Measurements from ENCODE around the gene NRG3. TPM values are rescaled to one million over a fixed set of nuclear protein-coding genes. Genes with fewer than 3 reads are reported as not detected.

Gene NRG3
- total and polyA plus RNA-seq, 2 of the 4 experiments (the other 2 are of a cell fraction), result not detected

DNA sequence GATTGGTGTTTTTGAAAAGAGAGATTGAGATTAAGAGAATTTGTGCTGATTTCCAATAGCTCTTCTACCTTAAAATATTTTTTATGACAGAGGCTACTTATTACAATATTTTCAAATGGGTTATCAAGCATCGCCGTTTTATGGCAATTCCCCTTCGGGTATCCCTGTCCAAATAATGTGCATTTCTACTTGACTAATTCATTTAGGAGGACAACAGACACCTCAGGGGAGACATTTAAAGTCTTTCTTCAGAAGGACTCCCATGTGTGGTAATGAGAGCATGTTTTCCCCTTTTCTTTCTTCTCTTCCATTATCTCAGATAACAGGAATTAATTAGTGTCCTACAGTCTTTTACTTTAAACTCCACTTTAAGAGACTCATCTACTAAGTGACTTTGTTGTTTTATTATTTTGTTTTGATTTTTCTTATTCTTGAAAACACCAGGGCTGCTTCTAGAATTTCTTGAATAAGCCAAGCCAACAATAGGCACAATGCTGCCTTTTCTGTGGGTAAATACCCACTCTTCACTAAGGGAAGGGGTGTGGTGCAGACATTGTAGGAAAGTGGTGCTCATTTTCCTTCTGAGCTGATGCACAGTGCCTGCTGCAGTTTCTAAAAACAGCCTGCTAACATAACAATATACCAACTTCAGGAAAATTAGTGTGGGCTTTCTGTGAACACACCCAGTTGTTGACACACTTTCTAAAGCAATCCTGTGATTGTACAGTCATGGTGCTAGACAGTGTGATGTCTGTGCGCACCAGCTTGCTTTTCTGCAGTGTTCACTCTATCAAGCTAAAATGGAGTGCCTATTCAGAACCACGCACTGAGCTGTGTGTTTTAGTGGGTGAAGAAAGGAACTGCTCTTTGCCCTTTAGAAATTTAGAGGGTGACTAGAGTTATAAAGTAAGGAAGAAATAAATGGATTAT is 597.7 kb downstream of the NRG3 start:
- no peak overlapping the region for H3K4ac ChIP-seq (ENCODE audit: low read depth, low read length)
- no peak overlapping the region for H3K9ac ChIP-seq (ENCODE audit: low read depth, low read length)
- ATAC-seq (ENCODE audit: low read depth) (no peak), DNase-seq (no peak)
- TF ChIP-seq, protein P1, sequence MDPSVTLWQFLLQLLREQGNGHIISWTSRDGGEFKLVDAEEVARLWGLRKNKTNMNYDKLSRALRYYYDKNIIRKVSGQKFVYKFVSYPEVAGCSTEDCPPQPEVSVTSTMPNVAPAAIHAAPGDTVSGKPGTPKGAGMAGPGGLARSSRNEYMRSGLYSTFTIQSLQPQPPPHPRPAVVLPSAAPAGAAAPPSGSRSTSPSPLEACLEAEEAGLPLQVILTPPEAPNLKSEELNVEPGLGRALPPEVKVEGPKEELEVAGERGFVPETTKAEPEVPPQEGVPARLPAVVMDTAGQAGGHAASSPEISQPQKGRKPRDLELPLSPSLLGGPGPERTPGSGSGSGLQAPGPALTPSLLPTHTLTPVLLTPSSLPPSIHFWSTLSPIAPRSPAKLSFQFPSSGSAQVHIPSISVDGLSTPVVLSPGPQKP (IDR thresholded peaks at IDR 0.05; ENCODE audit: borderline replicate concordance, low read depth, low read length), result no peak
- TF ChIP-seq, protein P2, sequence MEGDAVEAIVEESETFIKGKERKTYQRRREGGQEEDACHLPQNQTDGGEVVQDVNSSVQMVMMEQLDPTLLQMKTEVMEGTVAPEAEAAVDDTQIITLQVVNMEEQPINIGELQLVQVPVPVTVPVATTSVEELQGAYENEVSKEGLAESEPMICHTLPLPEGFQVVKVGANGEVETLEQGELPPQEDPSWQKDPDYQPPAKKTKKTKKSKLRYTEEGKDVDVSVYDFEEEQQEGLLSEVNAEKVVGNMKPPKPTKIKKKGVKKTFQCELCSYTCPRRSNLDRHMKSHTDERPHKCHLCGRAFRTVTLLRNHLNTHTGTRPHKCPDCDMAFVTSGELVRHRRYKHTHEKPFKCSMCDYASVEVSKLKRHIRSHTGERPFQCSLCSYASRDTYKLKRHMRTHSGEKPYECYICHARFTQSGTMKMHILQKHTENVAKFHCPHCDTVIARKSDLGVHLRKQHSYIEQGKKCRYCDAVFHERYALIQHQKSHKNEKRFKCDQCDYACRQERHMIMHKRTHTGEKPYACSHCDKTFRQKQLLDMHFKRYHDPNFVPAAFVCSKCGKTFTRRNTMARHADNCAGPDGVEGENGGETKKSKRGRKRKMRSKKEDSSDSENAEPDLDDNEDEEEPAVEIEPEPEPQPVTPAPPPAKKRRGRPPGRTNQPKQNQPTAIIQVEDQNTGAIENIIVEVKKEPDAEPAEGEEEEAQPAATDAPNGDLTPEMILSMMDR (conservative IDR thresholded peaks at IDR 0.05; ENCODE audit: low read depth, low read length), result no peak
- TF ChIP-seq, protein P3, sequence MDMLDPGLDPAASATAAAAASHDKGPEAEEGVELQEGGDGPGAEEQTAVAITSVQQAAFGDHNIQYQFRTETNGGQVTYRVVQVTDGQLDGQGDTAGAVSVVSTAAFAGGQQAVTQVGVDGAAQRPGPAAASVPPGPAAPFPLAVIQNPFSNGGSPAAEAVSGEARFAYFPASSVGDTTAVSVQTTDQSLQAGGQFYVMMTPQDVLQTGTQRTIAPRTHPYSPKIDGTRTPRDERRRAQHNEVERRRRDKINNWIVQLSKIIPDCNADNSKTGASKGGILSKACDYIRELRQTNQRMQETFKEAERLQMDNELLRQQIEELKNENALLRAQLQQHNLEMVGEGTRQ (IDR thresholded peaks at IDR 0.05; ENCODE audit: low read depth, low read length), result no peak
- TF ChIP-seq FOS (IDR thresholded peaks at IDR 0.05; ENCODE audit: low read depth, low read length) (no peak), NFE2L2 (IDR thresholded peaks at IDR 0.05; ENCODE audit: low read depth, low read length) (no peak), POLR2A (IDR thresholded peaks at IDR 0.05; ENCODE audit: low read depth, low read length) (no peak)
- H3K4me3 ChIP-seq (ENCODE audit: insufficient read depth, low read depth, low read length), result no peak overlapping the region
- H2AFZ ChIP-seq (replicated peaks; ENCODE audit: low read length, poor library complexity), result no peak overlapping the region
- in situ Hi-C loops (cut with MboI; ENCODE audit: low sequenced_read_pairs), result no loop called here
- H2AK9ac ChIP-seq (replicated peaks; ENCODE audit: low read depth, low read length, poor library complexity), result no peak overlapping the region
- no peak overlapping the region for H2BK20ac ChIP-seq (ENCODE audit: low read depth, low read length)
- BruUV-seq (replicated peaks), result no TSS peak
- H3K27me3 ChIP-seq (ENCODE audit: control insufficient read depth, insufficient read depth, low read length), result no peaks in the 10 kb centered on the region
- H2BK120ac ChIP-seq (ENCODE audit: low read depth, low read length), result no peak overlapping the region
- H2BK15ac ChIP-seq (ENCODE audit: low read depth, low read length), result no peak overlapping the region
- no peaks in the 10 kb centered on the region for H3K9me1 ChIP-seq (ENCODE audit: insufficient read depth, low read length)
- POLR2A ChIA-PET (ENCODE audit: unreplicated experiment), result no interaction called here
- H3K9me3 ChIP-seq (ENCODE audit: control insufficient read depth, insufficient read depth, low read length), result peaks cover 14% of the 10 kb centered on the region
- H4K91ac ChIP-seq (ENCODE audit: insufficient read depth, low read depth, low read length), result no peak overlapping the region
- CTCF ChIA-PET, result no interaction called here
- no peaks in the 10 kb centered on the region for H3K79me1 ChIP-seq (ENCODE audit: low read depth in 1 of 2, low read length in 2 of 2)
- H2AK5ac ChIP-seq (ENCODE audit: low read depth, low read length), result no peak overlapping the region
- no peak overlapping the region for H3K23ac ChIP-seq (ENCODE audit: low read depth, low read length)
- H3K18ac ChIP-seq (ENCODE audit: low read depth, low read length), result no peak overlapping the region
- no peak overlapping the region for H3K27ac ChIP-seq (ENCODE audit: insufficient read depth, low read length)
- H4K5ac ChIP-seq (ENCODE audit: low read depth, low read length), result no peak overlapping the region
- dilution Hi-C loops (cut with HindIII; ENCODE audit: low sequenced_read_pairs, unreplicated experiment), result no loop called here
- no peak overlapping the region for H3K4me2 ChIP-seq (ENCODE audit: low read depth, low read length)
- no peaks in the 10 kb centered on the region for H4K20me1 ChIP-seq (ENCODE audit: insufficient read depth, low read length)
- WGBS, 2 experiments (ENCODE audit: extremely low coverage in 2 of 2, insufficient read length in 1 of 2), result no CpG with 5 or more reads among the region's 5 CpGs
- no peaks in the 10 kb centered on the region for H3K36me3 ChIP-seq (ENCODE audit: control insufficient read depth, insufficient read depth, low read length)
- no peak overlapping the region for H4K8ac ChIP-seq (ENCODE audit: low read depth in 2 of 2, low read length in 2 of 2)
- H2BK5ac ChIP-seq (ENCODE audit: low read depth, low read length, poor library complexity, severe bottlenecking), result no peak overlapping the region
- intact Hi-C loops (cut with micrococcal nuclease), result no loop called here
- H3K4me1 ChIP-seq (ENCODE audit: control insufficient read depth, insufficient read depth, low read length), result no peaks in the 10 kb centered on the region
- no peak overlapping the region for H3K56ac ChIP-seq (ENCODE audit: extremely low read depth, insufficient read depth, low read length)
- H3K14ac ChIP-seq (replicated peaks; ENCODE audit: low read depth, low read length), result no peak overlapping the region

Data from IMR-90 (cell line).